HG03066 (cell line): ENCODE measurements around the gene NDE1.
"Not testable (repeated sequence)": the region's sequence is repeated elsewhere in the genome, so short reads cannot be mapped to it uniquely, and the experiment has no call there.

Source experiments
- ATAC-seq: cut with Tn5 transposase; IDR thresholded peaks from one replicate; pipeline ENCODE4 v1.9.1; 2021; ENCODE audit warnings: low read depth; ENCODE audit not compliant: unreplicated experiment

The NDE1 gene

GRCh38 chr16:15649311-15649710 lies 734 bp upstream of the NDE1 start:
- not testable (repeated sequence) for ATAC-seq

DNA sequence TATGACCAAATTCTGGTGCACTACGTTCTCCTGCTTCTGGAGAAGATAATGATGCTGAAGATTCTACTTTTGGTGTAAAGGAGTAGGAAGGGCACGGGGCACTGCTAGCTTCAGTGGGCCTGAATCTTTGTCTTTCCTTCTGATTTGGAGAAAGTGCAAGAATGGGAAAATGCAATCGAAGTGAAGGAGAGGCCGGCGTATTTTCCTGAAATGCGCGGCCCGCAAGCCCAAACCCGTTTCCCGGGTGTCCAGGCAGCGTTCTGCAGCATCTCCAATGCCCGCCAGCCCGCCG lies 372 bp upstream of the NDE1 start:
- ATAC-seq: no peak

DNA sequence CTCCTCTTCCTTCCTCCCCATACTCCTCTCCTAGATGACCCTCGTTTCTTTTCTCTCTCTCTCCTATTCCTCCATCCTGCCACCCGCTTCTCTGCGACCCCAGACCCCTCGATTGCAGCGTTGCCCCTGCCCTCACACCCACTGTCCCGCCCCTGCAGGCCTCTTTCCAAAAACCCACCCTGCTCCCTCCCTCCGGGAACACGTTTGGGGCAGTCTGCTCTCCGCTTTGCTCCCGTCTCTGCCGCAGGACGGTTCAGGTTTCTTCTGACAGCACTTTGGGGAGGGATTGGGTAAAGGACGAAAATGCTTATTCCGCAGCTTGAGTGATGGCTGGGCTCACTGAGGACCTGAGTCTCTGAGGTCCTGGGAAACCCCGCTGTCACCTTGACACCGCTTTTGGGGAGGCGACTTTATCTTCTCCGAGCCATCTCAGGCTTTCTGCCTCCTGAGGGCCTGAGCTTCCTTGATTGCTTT lies 690 bp downstream of the NDE1 start:
- ATAC-seq: no peak

GRCh38 chr16:15652293-15653001 lies 2.4 kb downstream of the NDE1 start:
- ATAC-seq: no peak

GRCh38 chr16:15653227-15653626 lies 3.2 kb downstream of the NDE1 start:
- no peak for ATAC-seq

GRCh38 chr16:15654591-15654990 lies 4.5 kb downstream of the NDE1 start:
- ATAC-seq: no peak

DNA sequence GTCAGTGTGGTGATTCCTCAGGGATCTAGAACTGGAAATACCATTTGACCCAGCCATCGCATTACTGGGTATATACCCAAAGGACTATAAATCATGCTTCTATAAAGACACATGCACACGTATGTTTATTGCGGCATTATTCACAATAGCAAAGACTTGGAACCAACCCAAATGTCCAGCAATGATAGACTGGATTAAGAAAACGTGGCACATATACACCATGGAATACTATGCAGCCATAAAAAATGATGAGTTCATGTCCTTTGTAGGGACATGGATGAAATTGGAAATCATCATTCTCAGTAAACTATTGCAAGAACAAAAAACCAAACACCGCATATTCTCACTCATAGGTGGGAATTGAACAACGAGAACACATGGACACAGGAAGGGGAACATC lies 5.5 kb downstream of the NDE1 start:
- not testable (repeated sequence) for ATAC-seq

DNA sequence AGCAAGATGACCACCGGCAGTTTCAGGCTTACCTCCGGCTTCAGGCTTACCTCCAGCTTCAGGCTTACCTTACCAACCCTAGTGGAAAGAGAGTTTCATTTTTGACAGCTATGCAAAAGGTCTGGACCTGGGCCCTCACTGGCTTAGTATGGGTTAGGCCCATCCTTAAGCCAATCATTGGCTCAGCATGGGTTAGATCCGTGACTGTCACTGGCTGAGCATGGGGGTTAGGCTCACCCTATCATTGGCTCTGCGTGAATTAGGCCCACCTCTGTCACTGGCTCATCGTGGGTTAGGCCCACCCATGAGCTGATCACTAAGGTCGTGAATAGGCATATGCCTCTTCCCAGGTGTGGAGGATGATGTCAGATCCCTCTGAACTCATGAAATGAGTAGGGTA lies 8.1 kb downstream of the NDE1 start:
- no peak for ATAC-seq

DNA sequence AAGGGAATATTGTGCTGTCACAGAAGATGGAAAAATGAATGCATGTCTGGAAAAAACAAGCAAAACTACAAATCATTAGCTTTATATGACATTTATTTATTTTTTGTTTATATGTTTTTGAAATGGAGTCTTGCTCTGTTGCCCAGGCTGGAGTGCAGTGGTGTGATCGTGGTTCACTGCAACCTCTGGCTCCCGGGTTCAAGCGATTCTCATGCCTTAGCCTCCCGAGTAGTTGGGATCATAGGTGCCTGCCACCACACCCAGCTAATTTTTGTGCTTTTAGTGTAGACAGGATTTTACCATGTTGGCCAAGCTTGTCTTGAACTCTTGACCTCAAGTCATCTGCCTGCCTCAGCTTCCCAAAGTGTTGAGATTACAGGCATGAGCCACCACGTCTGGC lies 8.5 kb downstream of the NDE1 start:
- no peak for ATAC-seq

DNA sequence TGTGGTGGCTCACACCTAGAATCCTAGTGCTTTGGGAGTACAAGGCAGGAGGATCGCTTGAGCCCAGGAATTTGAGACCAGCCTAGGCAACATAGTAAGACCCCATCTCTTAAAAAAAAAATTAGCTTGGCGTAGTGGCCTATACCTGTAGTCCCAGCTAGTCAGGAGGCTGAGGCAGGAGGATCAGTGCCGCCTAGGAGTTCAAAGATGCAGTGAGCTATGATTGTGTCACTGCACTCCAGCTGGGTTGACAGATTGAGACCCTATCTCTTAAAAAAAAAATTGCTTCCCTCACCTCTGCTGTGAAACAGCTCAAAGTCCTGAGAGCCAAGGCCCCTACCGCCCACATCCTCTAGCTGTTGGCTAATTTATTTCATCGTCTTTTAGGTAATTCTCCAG lies 10.2 kb downstream of the NDE1 start:
- ATAC-seq: no peak

GRCh38 chr16:15665107-15665506 lies 15.1 kb downstream of the NDE1 start:
- no peak for ATAC-seq

GRCh38 chr16:15667091-15667742 lies 17.2 kb downstream of the NDE1 start:
- no peak for ATAC-seq

DNA sequence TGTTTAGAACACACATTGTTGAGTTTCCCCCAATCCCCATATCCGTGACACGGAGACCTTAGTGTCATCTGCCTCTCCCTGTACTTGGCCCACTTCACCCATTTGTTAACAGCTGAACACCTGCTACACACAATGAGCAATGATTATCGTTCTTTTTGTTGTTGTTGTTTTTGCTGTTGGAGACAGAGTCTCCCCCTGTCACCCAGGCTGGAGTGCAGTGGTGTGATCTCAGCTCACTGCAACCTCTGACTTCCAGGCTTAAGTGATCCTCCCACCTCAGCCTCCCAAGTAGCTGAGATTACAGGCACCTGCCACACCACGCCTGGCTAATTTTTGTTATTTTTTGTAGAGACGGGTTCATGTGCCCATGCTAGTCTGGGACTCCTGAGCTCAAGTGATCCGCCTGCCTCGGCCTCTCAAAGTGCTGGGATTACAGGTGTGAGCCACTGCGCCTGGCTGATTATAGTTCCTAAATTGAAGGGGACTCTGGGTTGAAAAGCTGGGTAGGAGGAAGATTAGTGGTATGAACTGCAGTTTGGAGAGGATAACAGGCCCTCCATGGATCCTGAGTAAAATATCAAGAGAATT lies 21.6 kb downstream of the NDE1 start:
- ATAC-seq: no peak

DNA sequence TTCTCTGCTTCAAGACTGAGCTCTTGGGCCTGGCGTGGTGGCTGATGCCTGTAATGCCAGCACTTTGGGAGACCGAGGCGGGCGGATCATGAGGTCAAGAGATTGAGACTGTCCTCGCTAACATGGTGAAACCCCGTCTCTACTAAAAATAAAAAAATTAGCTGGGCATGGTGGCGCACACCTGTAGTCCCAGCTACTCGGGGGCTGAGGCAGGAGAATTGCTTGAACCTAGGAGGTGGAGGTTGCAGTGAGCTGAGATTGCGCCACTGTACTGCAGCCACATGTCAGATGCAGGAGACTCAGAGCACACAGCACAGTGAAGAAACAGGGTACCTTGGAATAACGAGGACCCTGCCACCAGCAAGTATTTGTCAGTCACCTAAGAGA lies 22.1 kb downstream of the NDE1 start:
- not testable (repeated sequence) for ATAC-seq

DNA sequence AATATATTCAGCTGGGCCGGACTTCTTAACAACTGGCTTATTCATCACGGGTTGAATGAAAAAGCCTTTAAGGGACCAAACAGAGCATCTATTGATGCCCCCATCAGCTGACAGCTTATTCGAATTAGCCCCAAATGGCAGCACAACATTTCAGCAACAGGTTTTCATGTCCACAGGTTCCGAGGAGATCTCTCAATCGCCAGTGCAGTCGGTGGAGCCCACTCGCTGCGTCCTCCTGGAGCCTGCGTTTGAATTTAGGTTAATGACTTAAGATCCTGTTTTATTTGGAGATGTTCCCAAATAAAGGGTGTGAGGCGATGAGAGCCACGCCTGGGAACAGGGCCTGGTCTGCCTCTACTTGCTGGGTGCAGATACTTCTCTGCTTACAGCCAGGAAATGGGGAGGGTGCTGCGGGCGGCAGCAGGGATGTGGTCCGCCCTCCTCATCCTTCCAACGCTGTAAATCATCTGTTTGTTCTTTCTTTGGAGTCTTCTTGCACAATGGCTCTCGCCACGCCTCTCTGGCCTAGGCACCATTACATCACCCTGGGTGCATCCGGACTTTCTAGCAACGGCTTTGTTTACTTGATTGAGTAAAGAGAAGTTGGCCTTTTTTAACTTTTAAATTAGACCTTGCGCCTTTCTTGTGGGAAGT lies 22.6 kb downstream of the NDE1 start:
- ATAC-seq: no peak

DNA sequence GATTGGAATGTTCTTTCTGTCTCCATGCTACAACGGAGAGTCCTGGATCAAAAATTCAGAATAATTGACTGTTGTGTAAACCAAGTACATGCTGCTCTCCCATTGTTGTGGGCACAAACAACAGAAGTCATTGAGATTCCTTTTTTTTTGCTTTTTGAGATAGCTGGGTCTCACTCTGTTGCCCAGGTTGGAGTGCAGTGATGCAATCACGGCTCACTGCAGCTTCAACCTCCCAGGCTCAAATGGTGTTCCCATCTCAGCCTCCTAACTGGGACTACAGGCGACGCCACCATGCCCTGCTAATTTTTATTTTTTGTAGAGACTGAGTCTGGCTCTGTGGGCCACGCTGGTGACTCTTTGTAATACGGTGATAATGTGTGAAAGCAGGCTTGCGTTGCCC lies 24.5 kb downstream of the NDE1 start:
- ATAC-seq: no peak

DNA sequence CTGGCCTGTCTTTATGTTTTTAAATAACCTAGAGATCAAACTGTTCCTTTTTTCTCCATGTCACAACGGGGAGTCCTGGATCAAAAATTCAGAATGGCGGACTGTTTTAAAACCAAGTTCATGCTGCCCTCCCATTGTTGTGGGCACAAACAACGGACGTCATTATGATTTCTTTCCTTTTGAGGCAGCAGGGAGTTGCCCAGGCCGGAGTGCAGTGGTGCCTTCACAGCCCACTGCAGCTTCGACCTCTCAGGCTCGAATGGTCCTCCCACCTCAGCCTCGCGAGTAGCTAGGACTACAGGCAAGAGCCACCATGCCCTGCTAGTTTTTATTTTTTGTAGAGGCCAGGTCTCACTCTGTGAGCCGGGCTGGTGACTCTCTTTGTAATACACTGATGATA lies 26.5 kb downstream of the NDE1 start:
- no peak for ATAC-seq

- ATAC-seq: no peak
These were observed 27.4 kb downstream of the NDE1 start for GRCh38 chr16:15677447-15677846.

GRCh38 chr16:15682105-15682570 lies 32.1 kb downstream of the NDE1 start:
- no peak for ATAC-seq

GRCh38 chr16:15686287-15686686 lies 36.2 kb downstream of the NDE1 start:
- ATAC-seq: no peak

DNA sequence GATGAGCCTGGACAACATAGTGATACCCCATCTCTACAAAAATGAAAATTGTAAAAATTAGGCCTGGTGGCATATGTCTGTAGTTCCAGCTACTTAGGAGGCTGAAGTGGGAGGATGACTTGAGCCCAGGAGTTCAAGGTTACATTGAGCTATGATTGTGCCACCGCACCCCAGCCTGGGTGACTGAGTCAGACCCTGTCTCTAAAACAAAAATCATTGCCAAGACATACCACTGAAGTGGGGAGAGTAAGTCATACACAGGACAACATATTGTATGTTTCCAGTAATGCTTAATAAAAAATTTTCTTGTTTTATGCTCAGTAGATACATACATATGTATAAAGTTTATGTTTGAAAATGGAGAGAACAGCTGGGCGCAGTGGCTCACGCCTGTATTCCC lies 39.2 kb downstream of the NDE1 start:
- ATAC-seq: no peak

GRCh38 chr16:15690296-15690695 lies 40.3 kb downstream of the NDE1 start:
- ATAC-seq: no peak
